22Rv1 (cell line): ENCODE data around the gene ANKRD23.

Source experiments
- H3K27ac ChIP-seq: fragments of 450-650 bp; 2 replicates; pipeline ENCODE4 v1.5.1; 2017
- CTCF ChIP-seq: fragments of 450-650 bp; IDR thresholded peaks from 2 replicates; pipeline ENCODE4 v1.5.1; 2017; ENCODE audit warnings: mild to moderate bottlenecking
- ZFX ChIP-seq: fragments of 450-650 bp; IDR thresholded peaks from 2 replicates; pipeline ENCODE4 v1.6.1; 2017; ENCODE audit warnings: antibody characterized with exemption, borderline replicate concordance

Gene ANKRD23

GRCh38 chr2:96816836-96817702 lies 26.8 kb downstream of the ANKRD23 start:
- peak overlapping the region; percentile 95 for H3K27ac ChIP-seq

GRCh38 chr2:96816127-96816835 lies 27.5 kb downstream of the ANKRD23 start, which contains the start of gene CNNM3:
CNNM3 (plus strand) TSS chr2:96816268; CDS start chr2:96816278, 10 bp downstream.
- peak within 1 kb of the TSS; percentile 95 for H3K27ac ChIP-seq
- TF ChIP-seq CTCF, result peak; percentile 60
- no peak for TF ChIP-seq ZFX

More at GRCh38 chr2:96816836-96817702, 26.8 kb downstream of the ANKRD23 start:
- TF ChIP-seq CTCF (no peak), ZFX (no peak)

GRCh38 chr2:96815326-96816126 lies 28.3 kb downstream of the ANKRD23 start:
- peak overlapping the region; percentile 95 for H3K27ac ChIP-seq
- TF ChIP-seq ZFX (no peak), CTCF (no peak)

GRCh38 chr2:96813656-96814055 lies 30.2 kb downstream of the ANKRD23 start:
- TF ChIP-seq CTCF (no peak), ZFX (no peak)
- no peak overlapping the region for H3K27ac ChIP-seq

- TF ChIP-seq ZFX (no peak), CTCF (no peak)
- H3K27ac ChIP-seq, result no peak overlapping the region
Observed at GRCh38 chr2:96811917-96812316, 31.9 kb downstream of the ANKRD23 start.

GRCh38 chr2:96810783-96811192 lies 33.0 kb downstream of the ANKRD23 start:
- no peak for TF ChIP-seq ZFX
- TF ChIP-seq CTCF, result no peak
- H3K27ac ChIP-seq, result no peak overlapping the region
